Fibroblast of villous mesenchyme (primary cell): Measurements from ENCODE around the gene ZNF552. TPM values are rescaled to one million over a fixed set of nuclear protein-coding genes. Genes with fewer than 3 reads are reported as not detected.
"Not testable (repeated sequence)": the region's sequence is repeated elsewhere in the genome, so short reads cannot be mapped to it uniquely, and the experiment has no call there.

Experiments used
- DNase-seq: peaks from one replicate; pipeline ENCODE4 v3.0.0-alpha.2; 2010; ENCODE audit warnings: low read depth
- H3K4me3 ChIP-seq: 2 replicates; pipeline ENCODE4 v1.5.1; 2011; ENCODE audit warnings: low read depth, mild to moderate bottlenecking, low read length
- total RNA-seq: library from RNA; depleted of rRNA; stranded (reverse); fragments of >200 nt; gene quantifications from 2 replicates; pipeline ENCODE4 v1.2.3, GENCODE V29; 2012
- TF ChIP-seq, protein P1 (sequence below): IDR thresholded peaks from 2 replicates; pipeline ENCODE4 v1.5.1; 2012; ENCODE audit warnings: low read depth, mild to moderate bottlenecking, low read length; ENCODE audit not compliant: insufficient read depth

ZNF552 gene
- 7.4 and 12.1 TPM in 2 replicates for total RNA-seq

DNA sequence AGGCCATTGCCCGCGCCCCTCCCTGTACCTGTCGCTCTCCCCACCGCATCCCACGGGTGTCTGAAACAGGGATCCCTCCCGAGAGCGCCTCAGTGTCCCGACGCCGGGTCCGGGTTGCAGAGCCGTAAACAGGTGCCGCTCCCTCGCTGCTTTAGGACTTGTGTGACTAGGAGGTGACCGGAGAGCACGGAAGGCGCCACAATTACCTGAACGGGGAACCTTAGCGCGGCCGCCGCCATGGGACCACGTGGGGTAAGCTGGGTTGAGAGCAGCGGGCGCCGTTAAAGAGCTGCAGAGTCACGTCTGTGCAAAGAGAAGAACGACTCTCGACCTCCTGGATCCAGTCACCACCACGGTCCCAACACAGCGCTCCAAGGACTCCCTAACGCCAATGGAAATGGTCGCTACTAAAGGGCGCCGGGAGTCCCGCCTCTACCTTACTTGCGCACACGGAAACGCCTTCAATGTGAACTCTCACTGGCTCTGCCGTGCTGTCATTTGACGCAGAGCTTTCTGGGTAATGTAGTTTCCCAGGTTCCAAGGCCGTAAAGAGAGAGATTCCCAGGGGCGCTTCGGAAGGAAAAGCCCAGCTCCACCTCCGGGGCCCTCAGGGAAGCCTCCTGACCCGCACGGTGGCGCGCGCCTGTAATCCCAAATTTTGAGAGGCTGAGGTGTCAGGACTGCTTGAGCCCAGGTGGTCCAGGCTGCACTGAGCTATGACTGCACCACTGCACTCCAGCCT, at the start of gene ZNF552:
TSS of gene ZNF552 (minus strand) at position 409 of the 742 bp plus-strand sequence. CDS start at position 239, 170 bp downstream.
- TF ChIP-seq, protein P1, sequence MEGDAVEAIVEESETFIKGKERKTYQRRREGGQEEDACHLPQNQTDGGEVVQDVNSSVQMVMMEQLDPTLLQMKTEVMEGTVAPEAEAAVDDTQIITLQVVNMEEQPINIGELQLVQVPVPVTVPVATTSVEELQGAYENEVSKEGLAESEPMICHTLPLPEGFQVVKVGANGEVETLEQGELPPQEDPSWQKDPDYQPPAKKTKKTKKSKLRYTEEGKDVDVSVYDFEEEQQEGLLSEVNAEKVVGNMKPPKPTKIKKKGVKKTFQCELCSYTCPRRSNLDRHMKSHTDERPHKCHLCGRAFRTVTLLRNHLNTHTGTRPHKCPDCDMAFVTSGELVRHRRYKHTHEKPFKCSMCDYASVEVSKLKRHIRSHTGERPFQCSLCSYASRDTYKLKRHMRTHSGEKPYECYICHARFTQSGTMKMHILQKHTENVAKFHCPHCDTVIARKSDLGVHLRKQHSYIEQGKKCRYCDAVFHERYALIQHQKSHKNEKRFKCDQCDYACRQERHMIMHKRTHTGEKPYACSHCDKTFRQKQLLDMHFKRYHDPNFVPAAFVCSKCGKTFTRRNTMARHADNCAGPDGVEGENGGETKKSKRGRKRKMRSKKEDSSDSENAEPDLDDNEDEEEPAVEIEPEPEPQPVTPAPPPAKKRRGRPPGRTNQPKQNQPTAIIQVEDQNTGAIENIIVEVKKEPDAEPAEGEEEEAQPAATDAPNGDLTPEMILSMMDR, result no peak
- DNase-seq, result peak; percentile 92
- peak within 1 kb of the TSS; percentile 88 for H3K4me3 ChIP-seq

DNA sequence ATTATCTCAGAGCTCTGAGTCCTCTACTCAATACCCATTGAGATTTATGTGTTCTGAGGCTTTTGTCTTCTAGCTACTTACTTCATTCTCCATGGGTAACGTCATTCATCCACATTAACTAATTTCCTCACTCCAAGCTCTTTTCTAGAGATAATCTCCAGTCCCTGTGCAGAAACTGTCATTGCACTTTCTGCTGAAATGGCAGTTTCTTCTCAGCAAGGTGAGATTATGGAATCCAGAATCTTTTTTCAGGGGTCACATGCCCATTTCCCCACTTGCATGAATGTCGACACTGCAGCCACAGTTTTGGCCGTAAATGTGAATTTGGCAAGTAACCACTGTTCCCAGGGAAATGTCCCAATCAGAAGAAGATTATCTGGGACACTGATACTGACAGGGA, 47.6 kb upstream of the ZNF552 start:
- H3K4me3 ChIP-seq, DNase-seq: not testable (repeated sequence)

DNA sequence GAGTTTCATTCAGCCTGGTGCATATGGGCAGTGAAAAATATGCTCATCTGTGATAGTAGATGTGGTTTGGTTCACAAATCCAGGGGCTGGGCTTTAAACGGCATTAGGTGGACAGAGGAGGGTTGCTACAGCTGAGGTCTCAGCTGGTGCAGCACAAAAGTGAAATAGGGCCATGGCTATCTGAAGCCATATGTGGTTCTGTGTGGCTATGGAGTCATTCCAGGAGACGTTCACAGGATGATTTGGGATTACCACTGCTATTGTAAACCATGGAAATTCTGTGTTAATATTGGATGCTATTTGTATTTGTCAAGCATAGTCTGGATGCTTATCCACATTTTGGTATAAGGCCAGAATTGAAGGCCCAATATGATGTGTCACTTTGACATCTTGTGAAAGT, 39.4 kb upstream of the ZNF552 start:
- not testable (repeated sequence) for H3K4me3 ChIP-seq, DNase-seq

DNA sequence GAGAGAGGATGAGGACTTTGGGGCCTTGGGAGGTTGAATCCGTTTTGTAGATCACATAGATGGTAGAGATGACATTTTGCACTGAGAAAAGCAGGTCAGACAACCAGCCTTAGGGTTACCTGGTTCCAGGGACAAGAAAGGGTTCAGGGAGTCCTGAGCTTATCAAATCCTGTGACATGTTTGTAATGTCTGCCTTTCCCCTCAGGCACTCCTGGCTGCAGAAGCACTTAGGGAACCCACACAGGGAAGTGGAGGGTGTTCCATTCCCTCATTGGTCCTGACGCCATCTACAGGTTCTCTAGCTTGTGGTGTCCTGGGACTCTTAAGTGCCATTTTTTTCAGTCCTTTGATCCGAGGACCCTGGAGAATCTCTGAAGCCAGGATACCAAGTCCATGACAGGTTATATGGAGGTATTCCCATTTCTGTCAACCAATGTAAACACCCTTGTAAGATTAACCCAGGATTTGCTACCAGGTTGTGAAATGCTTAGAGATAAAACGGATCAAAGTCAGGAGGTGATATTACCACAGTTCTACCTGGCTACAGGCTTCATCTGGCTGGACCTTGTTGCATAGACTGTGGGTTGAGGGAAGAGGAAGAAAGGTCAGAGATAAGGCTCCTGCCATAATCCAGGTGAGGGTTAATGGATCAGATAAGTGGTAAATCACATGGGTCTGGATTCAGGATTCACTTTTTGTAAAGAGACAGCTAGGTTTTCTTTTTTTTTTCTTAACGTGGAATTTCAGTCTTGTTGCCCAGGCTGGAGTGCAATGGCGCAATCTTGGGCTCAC, 37.3 kb upstream of the ZNF552 start:
- DNase-seq, result not testable (repeated sequence)

DNA sequence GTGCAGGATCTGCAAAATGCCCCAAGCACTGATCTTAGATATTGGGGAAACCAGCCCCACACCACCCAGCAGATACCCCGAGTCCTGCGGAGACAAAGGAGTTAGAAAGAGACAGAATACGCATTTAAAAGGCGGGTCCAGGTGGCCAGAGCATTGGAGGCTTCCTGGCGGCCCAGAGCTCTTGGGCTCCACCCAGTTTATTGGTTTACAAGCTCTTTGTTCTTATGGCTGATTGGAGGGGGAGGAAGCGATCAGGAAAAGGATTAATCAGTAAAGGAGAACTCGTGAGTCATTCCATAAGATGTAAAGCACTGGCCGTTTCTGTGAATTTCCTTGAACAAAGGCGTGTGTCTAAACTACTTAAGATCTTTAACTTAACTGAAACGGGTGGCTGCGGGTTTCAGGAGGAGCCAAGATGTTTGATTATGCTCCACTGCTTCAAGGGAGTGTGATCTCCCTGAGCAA, 35.9 kb upstream of the ZNF552 start:
- peak; percentile 55 for DNase-seq
- peak overlapping the region; percentile 78 for H3K4me3 ChIP-seq
- TF ChIP-seq, protein P1, result no peak

More for the DNA sequence above, 37.3 kb upstream of the ZNF552 start:
- not testable (repeated sequence) for H3K4me3 ChIP-seq

DNA sequence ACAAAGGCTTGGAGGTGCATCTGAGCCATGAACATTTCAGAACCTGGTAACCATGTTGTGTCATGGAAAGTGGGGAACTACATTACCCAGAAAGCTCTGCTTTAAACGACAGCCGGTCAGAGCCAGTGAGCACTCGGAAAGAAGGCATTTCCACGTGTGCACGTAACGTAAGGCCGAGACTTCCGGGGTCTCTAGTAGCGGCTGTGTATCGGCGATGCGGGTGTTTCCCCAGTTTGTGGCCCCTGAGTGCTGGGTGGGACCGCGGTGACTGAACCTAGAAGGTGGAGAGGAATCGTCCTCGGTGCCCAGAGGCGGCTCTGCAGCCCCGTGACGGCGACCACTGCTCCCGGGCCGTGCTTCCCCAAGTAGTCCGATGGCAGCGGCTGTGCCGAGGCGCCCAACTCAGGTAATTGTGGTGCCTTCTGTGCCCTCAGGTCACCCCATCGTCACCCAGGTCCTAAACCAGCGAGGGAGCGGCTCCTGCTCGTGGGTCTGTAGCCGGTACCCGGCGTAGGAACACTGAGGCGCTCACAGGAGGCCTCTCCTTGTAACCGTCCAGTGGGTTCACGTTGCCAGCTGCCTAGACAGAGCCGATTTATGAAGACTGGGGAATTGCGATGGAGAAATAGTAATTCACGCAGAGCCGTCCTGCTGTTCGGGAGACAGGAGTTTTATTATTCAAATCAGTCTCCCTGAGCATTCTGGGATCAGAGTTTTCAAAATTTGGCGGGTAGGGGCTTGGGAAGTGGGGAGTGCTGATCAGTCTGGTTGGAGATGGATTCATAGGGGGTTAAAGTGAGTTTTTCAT, 35.2 kb upstream of the ZNF552 start, which contains the start of gene ZNF587:
TSS of gene ZNF587 (plus strand) at position 194 of the 808 bp plus-strand sequence. CDS start at position 374, 180 bp downstream.
- DNase-seq, result peak; percentile 88
- H3K4me3 ChIP-seq, result peak within 1 kb of the TSS; percentile 78

DNA sequence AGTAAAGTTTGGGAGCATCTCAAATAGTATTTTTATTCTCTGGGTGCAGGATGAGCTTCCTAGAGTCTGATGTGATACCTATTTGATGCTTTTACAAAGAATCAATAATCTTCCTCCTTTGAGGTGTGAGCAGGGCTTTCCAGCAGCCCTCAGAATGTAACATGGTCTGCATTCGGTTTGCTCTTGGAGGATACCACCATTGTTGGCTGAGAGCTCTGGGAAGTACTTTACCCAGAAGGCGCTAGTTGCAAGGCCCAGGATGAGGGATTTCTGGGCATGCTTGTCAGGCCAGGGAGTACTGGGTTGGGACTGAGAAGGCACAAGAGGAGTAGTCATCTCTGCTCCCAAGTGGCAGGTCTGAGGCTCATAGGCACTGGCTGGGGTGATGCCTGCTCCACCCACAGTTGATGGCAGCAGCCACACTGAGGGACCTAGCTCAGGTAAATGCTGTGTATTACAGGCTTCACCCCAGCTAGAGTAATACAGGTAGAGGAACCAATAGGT, 34.5 kb upstream of the ZNF552 start:
- H3K4me3 ChIP-seq, result peak overlapping the region; percentile 78
- DNase-seq, result not testable (repeated sequence)

DNA sequence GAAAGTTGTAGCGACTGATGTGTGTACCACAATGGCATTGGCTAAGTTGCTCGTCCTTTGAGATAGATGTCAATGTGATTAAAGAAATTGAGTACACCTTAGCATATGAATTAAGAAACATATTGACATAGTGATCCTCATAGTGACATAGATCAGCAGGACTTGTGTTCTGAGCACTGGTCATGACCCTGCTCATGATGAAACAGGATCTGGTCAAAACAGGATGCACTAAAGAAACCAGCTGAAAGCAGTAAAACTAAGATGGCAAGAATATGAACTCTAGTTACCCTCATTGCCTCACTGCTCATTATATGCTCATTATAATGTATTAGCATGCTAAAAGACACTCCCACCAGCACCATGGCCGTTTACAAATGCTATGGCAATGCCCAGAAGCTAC, 32.5 kb upstream of the ZNF552 start:
- DNase-seq, result peak; percentile 63
- not testable (repeated sequence) for H3K4me3 ChIP-seq

DNA sequence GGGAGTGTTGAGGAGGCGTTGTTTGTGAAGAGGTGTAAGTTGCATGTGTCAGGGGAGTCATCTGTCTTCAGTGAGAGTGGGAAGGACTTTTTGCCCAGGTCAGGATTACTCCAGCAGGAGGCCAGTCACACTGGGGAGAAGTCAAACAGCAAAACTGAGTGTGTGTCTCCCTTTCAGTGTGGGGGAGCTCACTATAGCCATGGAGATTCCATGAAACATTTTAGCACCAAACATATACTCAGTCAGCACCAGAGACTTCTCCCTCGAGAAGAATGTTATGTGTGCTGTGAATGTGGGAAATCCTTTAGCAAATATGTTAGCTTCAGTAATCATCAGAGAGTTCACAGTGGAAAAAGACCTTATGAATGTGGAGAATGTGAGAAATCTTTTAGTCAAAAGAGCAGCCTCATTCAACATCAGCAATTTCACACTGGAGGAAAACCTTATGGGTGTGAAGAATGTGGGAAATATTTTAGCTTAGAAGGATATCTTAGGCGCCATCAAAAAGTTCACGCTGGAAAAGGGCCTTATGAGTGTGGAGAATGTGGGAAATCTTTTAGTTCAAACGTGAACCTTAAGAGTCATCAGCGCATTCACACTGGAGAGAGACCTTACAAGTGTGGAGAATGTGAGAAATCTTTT, 26.5 kb upstream of the ZNF552 start:
- peak; percentile 12 for DNase-seq
- TF ChIP-seq, protein P1, result no peak
- H3K4me3 ChIP-seq, result no peak overlapping the region

DNA sequence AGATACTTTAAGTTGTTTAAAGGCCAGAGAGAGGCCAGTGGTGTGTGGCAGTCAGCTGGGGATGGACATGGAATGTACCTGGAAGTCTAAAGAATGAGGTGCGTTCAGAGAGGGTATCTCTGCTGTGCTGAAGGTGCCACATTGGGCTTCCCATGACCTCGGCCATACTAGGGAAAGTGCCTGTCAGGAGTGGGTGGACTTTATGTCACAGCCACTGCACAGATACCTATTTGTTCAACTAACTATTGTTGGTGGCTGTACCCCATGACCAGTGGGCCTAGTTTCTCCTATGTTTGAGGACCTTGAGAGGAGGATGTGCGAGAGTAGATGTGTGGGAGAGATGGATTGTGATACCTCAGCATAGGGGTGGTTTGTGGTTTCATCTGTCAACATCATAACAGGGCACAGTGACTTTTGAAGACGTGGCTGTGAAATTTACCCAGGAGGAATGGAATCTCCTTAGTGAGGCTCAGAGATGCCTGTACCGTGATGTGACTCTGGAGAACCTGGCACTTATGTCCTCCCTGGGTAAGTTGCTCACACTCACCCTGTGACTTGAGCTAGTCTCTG, 24.0 kb upstream of the ZNF552 start:
- H3K4me3 ChIP-seq, DNase-seq: not testable (repeated sequence)

DNA sequence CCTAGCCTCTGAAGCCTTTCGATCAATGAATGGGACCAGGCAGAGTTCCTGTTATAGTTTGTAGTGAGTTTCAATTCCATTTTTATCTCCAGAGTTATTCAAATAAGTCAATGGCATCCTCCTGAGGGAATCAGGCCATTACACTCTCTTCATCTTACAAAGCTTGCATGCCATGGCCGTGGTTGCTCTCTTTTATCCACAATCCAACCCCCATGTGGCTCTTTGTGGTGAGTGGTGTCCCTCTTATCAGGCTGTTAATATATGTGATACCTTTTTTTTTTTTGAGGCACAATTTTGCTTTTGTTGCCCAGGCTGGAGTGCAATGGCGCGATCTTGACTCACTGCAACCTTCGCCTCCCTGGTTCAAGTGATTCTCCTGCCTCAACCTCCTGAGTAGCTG, 22.3 kb upstream of the ZNF552 start:
- not testable (repeated sequence) for DNase-seq, H3K4me3 ChIP-seq
